HepG2 (cell line): ENCODE results near the gene C1QTNF9. TPM values are rescaled to one million over a fixed set of nuclear protein-coding genes. Genes with fewer than 3 reads are reported as not detected.

ENCODE experiments used
- ATAC-seq: fragments of 200-7000 bp; cut with Tn5 transposase; 3 replicates; pipeline ENCODE4 v1.9.1; 2020; ENCODE audit warnings: mild to moderate bottlenecking, moderate library complexity
- BruUV-seq: library from RNA; stranded (reverse); fragments of 400-500 nt; replicated peaks from 2 replicates; lab custom pipeline; 2021; lab: Mats Ljungman, UMichigan
- CTCF ChIA-PET: fragments of 300-600 bp; formaldehyde crosslinking; extraction: SDS; loops from one replicate; lab custom pipeline; 2021; ENCODE audit warnings: low total read pairs, inconsistent platforms, low intra/inter-chr PET ratio; lab: Yijun Ruan, JAX
- POLR2A ChIA-PET: fragments of 350-600 bp; sonication (Branson Sonifier 250); formaldehyde crosslinking; loops from one replicate; lab custom pipeline; 2020; ENCODE audit warnings: antibody characterized with exemption, inconsistent platforms; lab: Yijun Ruan, JAX
- DNase-seq: peaks from one replicate; pipeline ENCODE4 v3.0.0-alpha.2; 2015; ENCODE audit warnings: low spot score
- FAIRE-seq: peaks from 3 replicates; lab custom pipeline; 2011; peaks lifted over from hg19 to GRCh38; lab: Jason Lieb, UNC
- H2AFZ ChIP-seq: one replicate; pipeline ENCODE4 v1.6.1; 2011; ENCODE audit warnings: low read length, inconsistent platforms
- H3K27ac ChIP-seq: fragments of 300-600 bp; 3 replicates; pipeline ENCODE4 v1.8.0; 2011; ENCODE audit warnings: mixed run types, mild to moderate bottlenecking, mixed read lengths, low read length, inconsistent platforms; ENCODE audit not compliant: insufficient read depth; ENCODE audit errors: extremely low read length
- H3K27me3 ChIP-seq, 2 experiments: fragments of 200-600 bp in 1 of 2; 2 replicates in 1 of 2; 3 replicates in 1 of 2; pipeline versions ENCODE4 v1.6.0 to v1.8.0; 2011; ENCODE audit warnings: low read length in 2 of 2, mild to moderate bottlenecking in 2 of 2, moderate library complexity in 2 of 2, inconsistent platforms in 1 of 2; ENCODE audit not compliant: insufficient read depth in 2 of 2, control insufficient read depth in 1 of 2
- H3K36me3 ChIP-seq, 2 experiments: fragments of 200-600 bp in 1 of 2; replicated peaks in 1 of 2; 2 replicates in 1 of 2; 3 replicates in 1 of 2; pipeline versions ENCODE4 v1.5.1 to v1.8.0; 2011; ENCODE audit warnings: low read length in 2 of 2, inconsistent platforms in 1 of 2; ENCODE audit not compliant: insufficient read depth in 2 of 2, control insufficient read depth in 1 of 2
- H3K4me1 ChIP-seq: 2 replicates; pipeline ENCODE4 v1.5.1; 2012; ENCODE audit warnings: low read length, inconsistent platforms; ENCODE audit not compliant: insufficient read depth
- H3K4me2 ChIP-seq: 2 replicates; pipeline ENCODE4 v1.6.0; 2011; ENCODE audit warnings: low read depth, low read length, inconsistent platforms
- H3K4me3 ChIP-seq, 3 experiments: fragments of 200-600 bp in 1 of 3; sonication (generic), shearing (Covaris generic) in 1 of 3; replicated peaks in 1 of 3; 2 replicates each; pipeline ENCODE4 v1.5.1; 2011 to 2016; ENCODE audit warnings: low read length in 3 of 3, inconsistent platforms in 2 of 3, low read depth in 2 of 3, mild to moderate bottlenecking in 2 of 3, control low read depth in 1 of 3, mixed read lengths in 1 of 3; ENCODE audit not compliant: insufficient read depth in 1 of 3
- H3K79me2 ChIP-seq: one replicate; pipeline ENCODE4 v1.6.1; 2011; ENCODE audit warnings: low read length, inconsistent platforms; ENCODE audit not compliant: insufficient read depth
- H3K9ac ChIP-seq: 2 replicates; pipeline ENCODE4 v1.6.0; 2011; ENCODE audit warnings: mild to moderate bottlenecking, low read depth, low read length, inconsistent platforms; ENCODE audit not compliant: insufficient read depth
- H3K9me3 ChIP-seq: 2 replicates; pipeline ENCODE4 v1.5.1; 2012; ENCODE audit warnings: mild to moderate bottlenecking, low read length
- H4K20me1 ChIP-seq: 2 replicates; pipeline ENCODE4 v1.6.0; 2011; ENCODE audit warnings: inconsistent platforms, mild to moderate bottlenecking, low read length, moderate library complexity; ENCODE audit not compliant: insufficient read depth
- CCDC6 ChIP-seq: sonication (generic); formaldehyde crosslinking; IDR thresholded peaks from 2 replicates; pipeline ENCODE4 v1.8.1; 2022; ENCODE audit warnings: mild to moderate bottlenecking, missing genetic modification reagents, moderate library complexity
- HDAC1 ChIP-seq: sonication (generic); formaldehyde crosslinking; IDR thresholded peaks from 2 replicates; pipeline ENCODE4 v1.5.1; 2020; ENCODE audit warnings: mild to moderate bottlenecking, missing genetic modification reagents
- MAFK ChIP-seq, 2 experiments: IDR thresholded peaks in 1 of 2; conservative IDR thresholded peaks in 1 of 2; 2 replicates each; pipeline ENCODE4 v1.6.1; 2011; ENCODE audit warnings: improper control_type of control experiment in 2 of 2, low read length in 2 of 2
- PCBP2 ChIP-seq: fragments of 200-400 bp; formaldehyde crosslinking; optimal IDR thresholded peaks from 2 replicates; pipeline ENCODE3; 2018; ENCODE audit warnings: low read length, low read depth; ENCODE audit not compliant: poor library complexity, severe bottlenecking
- SUZ12 ChIP-seq: fragments of 150-350 bp; IDR thresholded peaks from 2 replicates; pipeline ENCODE4 v1.6.1; 2014; ENCODE audit warnings: low read depth, low read length
- TEAD3 ChIP-seq: optimal IDR thresholded peaks from 2 replicates; pipeline ENCODE3; 2016; ENCODE audit warnings: borderline replicate concordance
- ZNF547 ChIP-seq: sonication (generic); formaldehyde crosslinking; IDR thresholded peaks from 2 replicates; pipeline ENCODE4 v1.5.1; 2020; ENCODE audit warnings: mild to moderate bottlenecking, missing genetic modification reagents
- WGBS: methylation state at CpG from one replicate; pipeline ENCODE4 v1.1.6; 2017; ENCODE audit warnings: low lambda C conversion rate; 5-methylcytosine and 5-hydroxymethylcytosine counted together
- in situ Hi-C: cut with HindIII; loops from 2 replicates; pipeline ENCODE4 v1.10.0; 2017; ENCODE audit warnings: low pct_unique_long_range_greater_than_20kb; ENCODE audit not compliant: extremely low pct_ligation_motif_present
- intact Hi-C: fragments of 100-400 bp; cut with micrococcal nuclease; formaldehyde crosslinking; loops from one replicate; pipeline ENCODE4 v1.10.0; 2022; ENCODE audit not compliant: unreplicated experiment
- polyA plus RNA-seq, 8 experiments: library from polyadenylated mRNA; depleted of rRNA in 3 of 8; stranded (reverse) in 7 of 8; unstranded in 1 of 8; fragments of >200 nt; fragmentation: Illumina TruSeq in 4 of 8; extraction: Trizol in 4 of 8; gene quantifications; 2 replicates each; pipeline versions ENCODE4 v1.2.1 to v1.2.3, GENCODE V29; 2011 to 2016; ENCODE audit warnings: low read depth in 4 of 8, missing spikeins in 1 of 8, mixed read lengths in 1 of 8; ENCODE audit not compliant: insufficient read depth in 1 of 8
- total RNA-seq, 5 experiments: library from RNA; depleted of rRNA; stranded (reverse); fragments of >200 nt; fragmentation: Illumina TruSeq; extraction: Trizol; gene quantifications; 2 replicates each; pipeline ENCODE4 v1.2.3, GENCODE V29; 2016; ENCODE audit warnings: low read depth in 1 of 5
- TF ChIP-seq, protein P1 (sequence below): sonication (generic); formaldehyde crosslinking; IDR thresholded peaks from 2 replicates; pipeline ENCODE4 v1.4.0; 2020; ENCODE audit warnings: mild to moderate bottlenecking, missing genetic modification reagents
- TF ChIP-seq, protein P2 (sequence below): IDR thresholded peaks from 2 replicates; pipeline ENCODE4 v1.6.1; 2016; ENCODE audit warnings: mild to moderate bottlenecking
- TF ChIP-seq, protein P3 (sequence below): sonication (generic); formaldehyde crosslinking; conservative IDR thresholded peaks from 2 replicates; pipeline ENCODE4 v1.8.0; 2022; ENCODE audit warnings: missing genetic modification reagents
- TF ChIP-seq, protein P4 (sequence below): sonication (generic); formaldehyde crosslinking; IDR thresholded peaks from 2 replicates; pipeline ENCODE4 v1.5.0; 2020; ENCODE audit warnings: missing genetic modification reagents, mild to moderate bottlenecking, borderline replicate concordance

The C1QTNF9 gene
- total and polyA plus RNA-seq, 2 of the 13 experiments (the other 11 are each of a cell fraction or from before 2014, with no cell fraction given): not detected

DNA sequence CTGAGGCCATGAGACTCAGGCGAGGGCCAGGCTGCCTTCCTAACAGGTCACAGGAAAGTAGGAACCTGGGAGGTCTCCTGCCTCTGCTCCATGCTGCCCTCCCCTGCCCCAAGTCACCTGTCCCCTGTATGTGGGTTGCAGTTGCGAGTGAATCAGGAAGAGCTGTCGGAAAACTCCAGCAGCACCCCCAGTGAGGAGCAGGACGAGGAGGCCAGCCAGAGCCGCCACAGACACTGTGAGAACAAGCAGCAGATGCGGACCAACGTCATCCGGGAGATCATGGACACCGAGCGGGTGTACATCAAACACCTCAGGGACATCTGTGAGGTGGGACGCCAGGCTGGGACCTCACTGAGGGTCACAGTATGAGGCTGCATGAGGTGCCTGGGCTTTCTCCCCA is 22.8 kb upstream of the C1QTNF9 start:
- 96% methylated on average over 7 of the region's 11 CpGs for WGBS
- H3K4me3 ChIP-seq: no peak overlapping the region
- FAIRE-seq (no peak), DNase-seq (no peak), ATAC-seq (no peak)
- no peak overlapping the region for H3K4me2 ChIP-seq
- no peaks in the 10 kb centered on the region for H3K79me2 ChIP-seq
- H3K27ac ChIP-seq: no peak overlapping the region
- H4K20me1 ChIP-seq: peaks cover 3% of the 10 kb centered on the region; the same call in 1 of the 2 replicates
- POLR2A ChIA-PET: no interaction called here
- H3K9me3 ChIP-seq: no peaks in the 10 kb centered on the region
- intact Hi-C loops (no loop called here), in situ Hi-C loops (no loop called here)
- H3K4me1 ChIP-seq: no peaks in the 10 kb centered on the region
- no peak overlapping the region for H2AFZ ChIP-seq
- peaks cover 26 to 64% of the 10 kb centered on the region in 2 experiments for H3K36me3 ChIP-seq
- BruUV-seq: no TSS peak
- TF ChIP-seq HDAC1 (CRISPR knock-in tag) (no peak), ZNF547 (no peak), SUZ12 (no peak), MAFK (conservative IDR thresholded peaks at IDR 0.05 in 1 of 2, IDR thresholded peaks at IDR 0.05 in 1 of 2; ENCODE audit: low read length in 2 of 2) (no peak), CCDC6 (CRISPR knock-in tag) (no peak), TEAD3 (CRISPR knock-in tag) (no peak), PCBP2 (no peak)
- TF ChIP-seq, protein P1, sequence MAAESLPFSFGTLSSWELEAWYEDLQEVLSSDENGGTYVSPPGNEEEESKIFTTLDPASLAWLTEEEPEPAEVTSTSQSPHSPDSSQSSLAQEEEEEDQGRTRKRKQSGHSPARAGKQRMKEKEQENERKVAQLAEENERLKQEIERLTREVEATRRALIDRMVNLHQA (CRISPR knock-in tag): no peak
- TF ChIP-seq, protein P2, sequence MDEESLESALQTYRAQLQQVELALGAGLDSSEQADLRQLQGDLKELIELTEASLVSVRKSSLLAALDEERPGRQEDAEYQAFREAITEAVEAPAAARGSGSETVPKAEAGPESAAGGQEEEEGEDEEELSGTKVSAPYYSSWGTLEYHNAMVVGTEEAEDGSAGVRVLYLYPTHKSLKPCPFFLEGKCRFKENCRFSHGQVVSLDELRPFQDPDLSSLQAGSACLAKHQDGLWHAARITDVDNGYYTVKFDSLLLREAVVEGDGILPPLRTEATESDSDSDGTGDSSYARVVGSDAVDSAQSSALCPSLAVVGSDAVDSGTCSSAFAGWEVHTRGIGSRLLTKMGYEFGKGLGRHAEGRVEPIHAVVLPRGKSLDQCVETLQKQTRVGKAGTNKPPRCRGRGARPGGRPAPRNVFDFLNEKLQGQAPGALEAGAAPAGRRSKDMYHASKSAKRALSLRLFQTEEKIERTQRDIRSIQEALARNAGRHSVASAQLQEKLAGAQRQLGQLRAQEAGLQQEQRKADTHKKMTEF: no peak
- TF ChIP-seq, protein P3, sequence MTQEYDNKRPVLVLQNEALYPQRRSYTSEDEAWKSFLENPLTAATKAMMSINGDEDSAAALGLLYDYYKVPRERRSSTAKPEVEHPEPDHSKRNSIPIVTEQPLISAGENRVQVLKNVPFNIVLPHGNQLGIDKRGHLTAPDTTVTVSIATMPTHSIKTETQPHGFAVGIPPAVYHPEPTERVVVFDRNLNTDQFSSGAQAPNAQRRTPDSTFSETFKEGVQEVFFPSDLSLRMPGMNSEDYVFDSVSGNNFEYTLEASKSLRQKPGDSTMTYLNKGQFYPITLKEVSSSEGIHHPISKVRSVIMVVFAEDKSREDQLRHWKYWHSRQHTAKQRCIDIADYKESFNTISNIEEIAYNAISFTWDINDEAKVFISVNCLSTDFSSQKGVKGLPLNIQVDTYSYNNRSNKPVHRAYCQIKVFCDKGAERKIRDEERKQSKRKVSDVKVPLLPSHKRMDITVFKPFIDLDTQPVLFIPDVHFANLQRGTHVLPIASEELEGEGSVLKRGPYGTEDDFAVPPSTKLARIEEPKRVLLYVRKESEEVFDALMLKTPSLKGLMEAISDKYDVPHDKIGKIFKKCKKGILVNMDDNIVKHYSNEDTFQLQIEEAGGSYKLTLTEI (CRISPR knock-in tag): no peak
- TF ChIP-seq, protein P4, sequence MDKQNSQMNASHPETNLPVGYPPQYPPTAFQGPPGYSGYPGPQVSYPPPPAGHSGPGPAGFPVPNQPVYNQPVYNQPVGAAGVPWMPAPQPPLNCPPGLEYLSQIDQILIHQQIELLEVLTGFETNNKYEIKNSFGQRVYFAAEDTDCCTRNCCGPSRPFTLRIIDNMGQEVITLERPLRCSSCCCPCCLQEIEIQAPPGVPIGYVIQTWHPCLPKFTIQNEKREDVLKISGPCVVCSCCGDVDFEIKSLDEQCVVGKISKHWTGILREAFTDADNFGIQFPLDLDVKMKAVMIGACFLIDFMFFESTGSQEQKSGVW (CRISPR knock-in tag): no peak
- TF ChIP-seq, all 625 proteins: peak for 0
- H3K9ac ChIP-seq: no peak overlapping the region
- no peaks in the 10 kb centered on the region for H3K27me3 ChIP-seq
- CTCF ChIA-PET: no interaction called here
